KMS-11 (cell line): ENCODE data around the gene CHORDC1.
"Not testable (repeated sequence)": the region's sequence is repeated elsewhere in the genome, so short reads cannot be mapped to it uniquely, and the experiment has no call there.

Source experiments
- H2AFZ ChIP-seq: fragments of 200-600 bp; sonication (generic); 2 replicates; pipeline ENCODE4 v1.6.1; 2016; ENCODE audit warnings: antibody characterized with exemption, mixed run types, low read depth
- H3K27ac ChIP-seq: fragments of 200-600 bp; sonication (generic); 2 replicates; pipeline ENCODE4 v1.6.1; 2016; ENCODE audit warnings: mild to moderate bottlenecking, mixed run types
- H3K27me3 ChIP-seq: fragments of 200-600 bp; sonication (generic); 2 replicates; pipeline ENCODE4 v1.6.1; 2017; ENCODE audit warnings: mild to moderate bottlenecking, low read depth, mixed run types, moderate library complexity; ENCODE audit not compliant: insufficient read depth
- H3K36me3 ChIP-seq: fragments of 200-600 bp; sonication (generic); 2 replicates; pipeline ENCODE4 v1.6.1; 2017; ENCODE audit warnings: mild to moderate bottlenecking, mixed run types; ENCODE audit not compliant: insufficient read depth
- H3K4me1 ChIP-seq: fragments of 200-600 bp; sonication (generic); 2 replicates; pipeline ENCODE4 v1.6.1; 2016; ENCODE audit warnings: mild to moderate bottlenecking, low read depth, mixed run types; ENCODE audit not compliant: poor library complexity, severe bottlenecking
- H3K4me2 ChIP-seq: fragments of 200-600 bp; sonication (generic); 2 replicates; pipeline ENCODE4 v1.7.0; 2016; ENCODE audit warnings: mild to moderate bottlenecking, mixed run types
- H3K4me3 ChIP-seq: fragments of 200-600 bp; sonication (generic); IDR thresholded peaks from 2 replicates; pipeline ENCODE4 v1.6.1; 2017; ENCODE audit warnings: low read depth, low read length, mixed read lengths; ENCODE audit not compliant: insufficient read depth
- H3K79me2 ChIP-seq: fragments of 200-600 bp; sonication (generic); 2 replicates; pipeline ENCODE4 v1.6.1; 2016; ENCODE audit warnings: low read depth, mixed run types; ENCODE audit not compliant: insufficient read depth
- H3K9ac ChIP-seq: fragments of 200-600 bp; sonication (generic); 2 replicates; pipeline ENCODE4 v1.6.1; 2016; ENCODE audit warnings: mild to moderate bottlenecking, mixed run types
- H4K20me1 ChIP-seq: fragments of 200-600 bp; sonication (generic); 2 replicates; pipeline ENCODE4 v1.6.1; 2016; ENCODE audit warnings: mild to moderate bottlenecking, mixed run types; ENCODE audit not compliant: insufficient read depth
- CTCF ChIP-seq: fragments of 200-600 bp; sonication (generic); conservative IDR thresholded peaks from 2 replicates; pipeline ENCODE4 v1.6.1; 2017; ENCODE audit warnings: low read depth, mild to moderate bottlenecking, antibody characterized with exemption, low read length, moderate library complexity, mixed read lengths

CHORDC1 gene

GRCh38 chr11:90242894-90243416, 20.1 kb upstream of the CHORDC1 start:
- H3K9ac ChIP-seq = no peak overlapping the region
- H4K20me1 ChIP-seq = no peaks in the 10 kb centered on the region
- no peak for TF ChIP-seq CTCF
- H3K4me2 ChIP-seq = no peak overlapping the region
- no peak overlapping the region for H3K4me3 ChIP-seq
- no peak overlapping the region for H2AFZ ChIP-seq
- no peaks in the 10 kb centered on the region for H3K4me1 ChIP-seq
- H3K27ac ChIP-seq = no peak overlapping the region
- H3K27me3 ChIP-seq = no peaks in the 10 kb centered on the region
- H3K36me3 ChIP-seq = no peaks in the 10 kb centered on the region
- no peaks in the 10 kb centered on the region for H3K79me2 ChIP-seq

- Histone ChIP-seq H3K36me3 (no peaks in the 10 kb centered on the region), H3K79me2 (no peaks in the 10 kb centered on the region), H3K27ac (no peak overlapping the region), H4K20me1 (no peaks in the 10 kb centered on the region), H3K4me1 (no peaks in the 10 kb centered on the region), H3K4me2 (no peak overlapping the region), H3K4me3 (no peak overlapping the region), H3K9ac (no peak overlapping the region), H2AFZ (no peak overlapping the region), H3K27me3 (no peaks in the 10 kb centered on the region)
- no peak for TF ChIP-seq CTCF
Observed at GRCh38 chr11:90241414-90241813, 18.6 kb upstream of the CHORDC1 start.

GRCh38 chr11:90239967-90240636, 17.3 kb upstream of the CHORDC1 start:
- H3K4me2 ChIP-seq, H3K9ac ChIP-seq: not testable (repeated sequence)

GRCh38 chr11:90237004-90237403, 14.2 kb upstream of the CHORDC1 start:
- Histone ChIP-seq H2AFZ (no peak overlapping the region), H3K4me1 (no peaks in the 10 kb centered on the region), H3K9ac (no peak overlapping the region), H3K36me3 (no peaks in the 10 kb centered on the region), H3K4me2 (no peak overlapping the region), H3K79me2 (no peaks in the 10 kb centered on the region), H3K27ac (no peak overlapping the region), H3K4me3 (no peak overlapping the region), H3K27me3 (no peaks in the 10 kb centered on the region), H4K20me1 (no peaks in the 10 kb centered on the region)
- TF ChIP-seq CTCF = no peak

More at GRCh38 chr11:90239967-90240636, 17.3 kb upstream of the CHORDC1 start:
- not testable (repeated sequence) for H3K4me3 ChIP-seq, H3K27me3 ChIP-seq, H2AFZ ChIP-seq, H3K4me1 ChIP-seq, H3K27ac ChIP-seq, H4K20me1 ChIP-seq, H3K79me2 ChIP-seq, H3K36me3 ChIP-seq

- no peak overlapping the region for H3K4me3 ChIP-seq
- no peak for TF ChIP-seq CTCF
- H3K4me2 ChIP-seq = no peak overlapping the region
- H3K27me3 ChIP-seq = no peaks in the 10 kb centered on the region
- H3K4me1 ChIP-seq = no peaks in the 10 kb centered on the region
- no peak overlapping the region for H3K27ac ChIP-seq
- no peaks in the 10 kb centered on the region for H3K36me3 ChIP-seq
- H2AFZ ChIP-seq = no peak overlapping the region
- no peaks in the 10 kb centered on the region for H3K79me2 ChIP-seq
- H4K20me1 ChIP-seq = no peaks in the 10 kb centered on the region
- H3K9ac ChIP-seq = no peak overlapping the region
Observed at GRCh38 chr11:90235526-90235925, 12.7 kb upstream of the CHORDC1 start.
